GM20000 (cell line): ENCODE measurements around the gene PREB.

Experiments used
- DNase-seq: peaks from one replicate; pipeline ENCODE4 v3.0.0; 2012; ENCODE audit warnings: low spot score
- CTCF ChIP-seq: IDR thresholded peaks from 2 replicates; pipeline ENCODE4 v1.5.1; 2012; ENCODE audit warnings: mild to moderate bottlenecking, control low read depth; ENCODE audit errors: extremely low read depth, missing control alignments

The PREB gene

GRCh38 chr2:27096748-27097297 lies 37.6 kb downstream of the PREB start:
- no peak for TF ChIP-seq CTCF
- no peak for DNase-seq

- TF ChIP-seq CTCF, result no peak
Measured at GRCh38 chr2:27095745-27096651, 38.4 kb downstream of the PREB start.

DNA sequence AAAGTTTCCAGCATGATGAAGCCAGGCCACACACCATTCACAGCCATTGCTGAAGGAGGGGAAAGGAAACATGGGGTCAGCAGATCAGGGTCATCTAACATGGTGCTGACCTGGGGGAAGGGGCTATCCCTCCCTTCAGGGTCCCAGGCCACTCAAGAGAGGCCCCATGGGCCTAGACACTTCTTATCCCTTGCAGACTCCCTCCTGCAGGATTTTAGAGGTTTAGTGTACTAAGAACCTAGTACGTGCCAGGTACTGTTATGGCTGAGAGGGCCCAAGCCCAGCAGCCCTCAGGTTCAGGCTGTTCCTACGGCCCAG lies 39.0 kb downstream of the PREB start:
- TF ChIP-seq CTCF, result no peak
- no peak for DNase-seq

More at GRCh38 chr2:27095745-27096651, 38.4 kb downstream of the PREB start:
- peak; percentile 85 for DNase-seq

DNA sequence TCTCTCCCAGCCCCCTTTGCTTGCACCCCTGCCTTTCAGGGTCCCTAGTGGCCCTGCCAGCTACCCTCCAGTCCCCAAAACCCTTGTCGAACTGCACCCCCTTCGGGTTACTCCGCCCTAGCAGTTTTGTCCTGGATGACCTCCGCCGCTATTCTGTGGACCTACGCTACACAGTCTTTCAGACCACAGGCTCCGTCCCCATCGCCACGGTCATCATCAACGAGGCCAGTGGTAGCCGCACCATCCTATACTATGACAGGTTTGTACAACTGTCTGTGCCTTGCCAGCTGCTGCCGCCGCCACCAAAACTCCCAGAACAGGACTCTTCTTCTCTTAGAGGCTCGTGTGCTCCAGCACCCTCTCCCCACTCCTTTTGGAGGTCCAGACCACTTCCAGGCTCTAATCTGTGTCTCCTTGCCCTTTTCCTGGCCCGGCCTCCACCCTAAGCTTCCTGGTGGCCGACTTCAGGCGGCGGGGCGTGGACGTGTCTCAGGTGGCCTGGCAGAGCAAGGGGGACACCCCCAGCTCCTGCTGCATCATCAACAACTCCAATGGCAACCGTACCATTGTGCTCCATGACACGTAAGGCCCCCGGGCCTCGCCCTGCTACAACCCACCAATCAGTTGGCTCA lies 40.0 kb downstream of the PREB start:
- TF ChIP-seq CTCF, result no peak
- DNase-seq, result no peak

DNA sequence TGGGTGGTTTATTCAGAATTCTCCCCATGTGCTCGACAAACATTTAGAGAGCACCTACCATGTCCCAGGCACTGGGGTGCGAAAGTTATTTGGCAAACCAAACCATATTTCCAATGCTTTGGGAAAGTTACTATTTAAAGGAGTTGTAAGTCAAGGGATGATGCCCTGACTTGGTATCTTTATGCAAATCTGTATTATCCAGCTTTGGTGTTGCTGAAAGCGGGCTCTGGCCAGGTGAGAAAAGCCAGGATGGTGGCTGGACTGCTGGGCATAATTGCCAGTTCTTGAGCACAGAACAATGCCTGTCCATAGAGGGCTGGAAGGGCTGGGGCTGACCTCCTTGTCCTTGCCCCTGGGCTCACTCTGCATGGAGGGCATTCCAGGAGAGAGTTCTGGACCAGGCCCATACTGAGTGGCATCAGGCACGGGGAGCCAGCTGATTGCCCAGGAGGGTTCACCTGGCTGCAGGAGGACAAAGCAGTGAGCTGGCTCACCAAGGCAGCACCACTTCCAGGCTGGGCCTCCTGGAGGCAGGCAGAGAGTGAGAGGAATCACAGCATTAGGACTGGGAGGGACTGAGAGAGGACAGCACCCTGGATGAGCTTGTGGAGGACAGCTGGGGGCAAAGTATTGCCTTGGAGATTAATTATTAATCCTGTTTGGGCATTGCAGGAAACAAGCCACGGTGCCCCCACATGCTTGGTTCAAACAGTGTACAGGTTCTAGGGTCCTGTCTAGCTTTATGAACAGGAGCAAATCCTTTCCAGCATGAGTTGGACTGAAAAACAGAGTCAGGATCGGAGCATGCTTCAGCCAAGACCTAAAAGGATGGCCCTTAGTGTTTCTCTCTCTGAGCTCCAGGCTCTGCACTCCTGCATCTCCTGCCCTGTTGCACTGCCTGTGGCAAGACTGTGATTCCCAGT lies 40.7 kb downstream of the PREB start:
- no peak for DNase-seq
- no peak for TF ChIP-seq CTCF

GRCh38 chr2:27092696-27093429 lies 41.6 kb downstream of the PREB start:
- TF ChIP-seq CTCF, result no peak
- DNase-seq, result no peak
